ENCODE measurements around the gene PLEK.
"Not testable (repeated sequence)": the region's sequence is repeated elsewhere in the genome, so short reads cannot be mapped to it uniquely, and the experiment has no call there.

The PLEK gene

DNA sequence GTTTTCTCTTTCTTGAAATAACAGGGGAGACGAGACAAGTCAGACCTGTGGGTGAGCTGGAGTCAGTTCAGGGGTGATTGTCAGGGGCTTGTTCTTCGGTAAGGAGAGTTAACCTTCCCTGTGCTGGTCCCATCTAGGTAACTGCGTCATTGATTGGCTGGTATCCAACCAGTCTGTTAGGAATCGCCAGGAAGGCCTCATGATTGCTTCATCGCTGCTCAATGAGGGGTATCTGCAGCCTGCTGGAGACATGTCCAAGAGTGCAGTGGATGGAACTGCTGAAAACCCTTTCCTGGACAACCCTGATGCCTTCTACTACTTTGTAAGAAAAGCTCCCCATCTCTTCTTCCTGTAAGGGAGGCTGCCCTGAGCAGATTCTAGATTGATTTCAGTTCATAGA is 21.3 kb downstream of the PLEK start:
- DNase-seq, result no peak

- peak; percentile 16 for DNase-seq
Measured at GRCh38 chr2:68387408-68388350, 22.6 kb downstream of the PLEK start.

DNA sequence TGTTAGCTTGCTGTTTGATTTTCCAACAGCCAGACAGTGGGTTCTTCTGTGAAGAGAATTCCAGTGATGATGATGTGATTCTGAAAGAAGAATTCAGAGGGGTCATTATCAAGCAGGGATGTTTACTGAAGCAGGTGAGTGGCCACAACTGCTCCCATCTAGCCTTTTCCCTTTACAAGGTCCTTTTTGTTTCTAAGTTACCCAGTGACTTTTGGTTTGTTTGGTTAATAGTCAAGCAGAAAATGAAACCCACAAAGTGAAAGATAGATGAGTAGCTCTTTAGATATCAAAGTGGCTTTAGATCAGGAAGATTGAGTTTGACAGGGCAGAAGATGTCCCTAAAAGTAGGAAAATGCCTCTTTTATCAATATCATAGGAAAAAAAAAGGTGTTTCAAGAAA is 23.3 kb downstream of the PLEK start:
- DNase-seq, result no peak

GRCh38 chr2:68388772-68389171 is 23.7 kb downstream of the PLEK start:
- no peak for DNase-seq

GRCh38 chr2:68390114-68390513 is 25.0 kb downstream of the PLEK start:
- DNase-seq, result no peak

DNA sequence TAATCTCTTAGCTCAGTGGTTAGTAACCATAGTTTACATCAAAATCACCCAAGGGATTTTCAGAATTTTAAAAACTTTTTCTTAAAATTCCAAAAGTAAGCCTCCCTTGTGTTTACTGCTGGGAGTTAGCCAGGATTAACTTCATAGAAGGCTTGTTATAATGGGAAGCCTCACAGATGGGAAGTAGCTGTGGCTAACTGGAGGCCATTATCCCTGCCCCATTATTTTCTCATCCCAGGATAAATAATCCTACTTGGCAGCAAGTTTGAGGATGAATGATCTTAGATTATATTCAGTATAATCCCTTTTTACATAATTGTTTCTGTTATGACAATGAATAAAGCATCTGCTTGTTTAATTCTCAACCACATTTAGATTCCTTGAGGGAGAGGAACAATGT is 25.5 kb downstream of the PLEK start:
- DNase-seq, result no peak

DNA sequence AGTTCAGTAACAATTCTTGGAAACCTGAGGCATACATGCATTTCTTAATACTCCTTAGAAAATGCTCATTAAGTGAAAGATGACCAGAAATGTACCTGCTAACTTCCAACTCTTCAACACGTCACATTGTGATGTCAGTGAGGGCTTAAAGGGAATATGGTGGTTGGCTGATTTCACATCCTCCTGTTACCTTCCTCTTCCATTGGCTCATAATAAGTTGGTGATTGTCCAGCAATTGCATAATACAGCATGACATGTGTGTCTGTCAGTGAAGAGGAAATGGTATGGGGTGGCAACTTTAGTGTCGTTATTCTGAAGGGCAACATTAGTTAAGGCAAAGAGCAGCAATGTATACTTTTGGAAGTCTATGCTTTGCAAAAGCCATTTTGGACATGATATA is 26.0 kb downstream of the PLEK start:
- DNase-seq, result no peak

GRCh38 chr2:68391869-68392268 is 26.8 kb downstream of the PLEK start:
- no peak for DNase-seq

DNA sequence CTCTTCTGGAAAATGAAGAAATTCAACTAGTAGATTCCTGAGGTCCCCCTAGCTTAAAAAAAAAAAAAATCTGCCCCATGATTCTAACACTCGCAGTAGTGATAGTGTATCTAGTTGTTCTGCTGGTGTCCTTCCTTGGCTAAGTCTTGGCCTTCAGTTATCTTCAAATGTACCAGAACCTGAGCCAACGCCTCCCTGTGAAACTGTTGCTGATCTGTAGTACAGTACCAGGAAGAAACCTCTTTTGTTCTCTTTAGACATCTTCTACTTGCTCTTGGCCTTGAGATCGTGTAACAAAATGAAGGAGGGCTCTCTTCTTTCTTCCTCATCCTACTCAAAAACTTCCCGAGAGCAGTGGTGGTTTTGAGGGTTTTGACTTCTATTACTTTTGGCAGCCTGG is 31.0 kb downstream of the PLEK start:
- DNase-seq, result no peak

DNA sequence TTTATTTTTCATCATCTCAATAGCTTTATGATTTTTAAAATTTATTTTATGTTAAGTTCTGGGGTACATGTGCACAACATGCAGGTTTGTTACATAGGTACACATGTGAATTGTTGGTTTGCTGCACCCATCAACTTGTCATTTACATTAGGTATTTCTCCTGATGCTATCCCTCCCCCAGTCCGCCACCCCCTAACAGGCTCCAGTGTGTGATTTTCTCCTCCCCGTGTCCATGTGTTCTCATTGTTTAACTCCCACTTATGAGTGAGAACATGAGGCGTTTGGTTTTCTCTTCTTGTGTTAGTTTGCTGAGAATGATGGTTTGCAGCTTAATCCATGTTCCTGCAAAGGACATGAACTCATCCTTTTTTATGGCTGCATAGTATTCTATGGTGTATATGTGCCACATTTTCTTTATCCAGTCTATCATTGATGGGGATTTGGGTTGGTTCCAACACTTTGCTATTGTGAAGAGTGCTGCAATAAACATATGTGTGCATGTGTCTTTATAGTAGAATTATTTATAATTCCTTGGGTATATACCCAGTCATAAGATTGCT is 32.7 kb downstream of the PLEK start:
- not testable (repeated sequence) for DNase-seq

- no peak for DNase-seq
Measured at GRCh38 chr2:68403199-68403644, 38.1 kb downstream of the PLEK start.

DNA sequence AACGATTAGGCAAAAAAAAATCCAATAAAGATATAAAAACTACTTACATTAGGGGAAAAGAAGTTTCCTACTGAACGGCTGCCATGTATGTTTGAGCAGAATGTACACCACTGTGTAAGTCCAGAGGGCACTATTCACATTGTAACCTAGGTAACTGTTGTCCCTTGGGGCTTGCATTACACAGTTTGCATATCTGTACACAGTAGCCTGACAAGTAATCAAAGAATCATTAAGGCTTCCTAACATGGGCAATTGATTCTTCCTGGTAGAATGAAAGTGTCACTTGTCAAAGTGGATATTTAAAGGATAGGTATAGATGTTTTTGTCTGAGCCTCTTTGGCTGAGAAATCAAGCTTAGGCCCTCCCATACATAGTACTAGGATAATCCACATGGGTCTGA is 39.1 kb downstream of the PLEK start:
- DNase-seq, result no peak

DNA sequence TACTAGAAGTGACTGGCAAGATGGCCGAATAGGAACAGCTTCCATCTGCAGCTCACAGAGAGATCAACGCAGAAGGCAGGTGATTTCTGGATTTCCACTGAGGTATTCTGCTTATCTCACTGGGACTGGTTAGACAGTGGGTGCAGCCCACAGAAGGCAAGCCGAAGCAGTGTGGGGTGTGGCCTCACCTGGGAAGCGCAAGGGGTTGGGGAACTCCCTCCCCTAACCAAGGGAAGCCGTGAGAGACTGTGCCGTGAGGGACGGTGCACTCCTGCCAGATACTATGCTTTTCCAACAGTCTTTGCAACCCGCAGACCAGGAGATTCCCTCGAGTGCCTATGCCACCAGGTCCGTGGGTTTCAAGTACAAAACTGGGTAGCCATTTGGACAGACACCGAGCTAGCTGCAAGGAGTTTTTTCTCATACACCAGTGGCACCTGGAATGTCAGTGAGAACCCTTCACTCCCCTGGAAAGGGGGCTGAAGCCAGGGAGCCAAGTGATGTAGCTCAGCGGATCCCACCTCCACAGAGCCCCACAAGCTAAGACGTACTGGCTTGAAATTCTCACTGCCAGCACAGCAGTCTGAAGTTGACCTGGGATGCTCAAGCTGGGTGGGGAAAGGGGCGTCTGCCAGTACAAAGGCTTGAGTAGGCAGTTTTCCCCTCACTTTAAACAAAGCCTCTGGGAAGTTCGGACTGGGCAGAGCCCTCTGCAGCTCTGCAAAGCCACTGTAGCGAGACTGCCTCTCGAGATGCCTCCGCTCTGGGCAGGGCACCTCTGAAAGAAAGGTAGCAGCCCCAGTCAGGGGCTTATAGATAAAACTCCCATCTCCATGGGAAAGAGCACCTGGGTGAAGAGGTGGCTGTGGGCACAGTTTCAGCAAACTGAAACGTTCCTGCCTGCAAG is 40.1 kb downstream of the PLEK start:
- DNase-seq, result no peak

GRCh38 chr2:68411397-68412126 is 46.5 kb downstream of the PLEK start:
- no peak for DNase-seq

- DNase-seq, result no peak
Measured at GRCh38 chr2:68412127-68412819, 47.2 kb downstream of the PLEK start.

GRCh38 chr2:68413466-68413865 is 48.4 kb downstream of the PLEK start:
- no peak for DNase-seq

- no peak for DNase-seq
Measured at GRCh38 chr2:68414452-68414851, 49.4 kb downstream of the PLEK start.

DNA sequence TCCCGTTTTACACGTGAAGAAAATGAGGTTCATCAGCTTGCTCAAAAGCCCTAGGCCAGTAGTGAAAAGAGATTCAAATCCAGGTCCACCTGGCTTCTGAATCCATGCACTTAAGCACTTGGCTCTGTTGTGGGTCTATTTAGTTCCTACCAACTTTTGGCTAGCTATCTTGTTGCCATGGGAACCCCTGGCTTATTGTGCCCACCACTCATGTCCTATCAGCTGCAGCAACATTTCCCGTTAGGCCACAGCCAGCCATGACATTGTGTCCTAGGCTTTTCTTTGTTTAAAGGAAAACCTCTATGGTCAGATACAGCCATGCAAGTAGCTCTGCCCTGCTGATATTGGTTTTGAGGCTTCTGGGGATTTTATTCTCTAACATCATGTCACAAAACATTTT is 49.8 kb downstream of the PLEK start:
- DNase-seq, result no peak

GRCh38 chr2:68415521-68415920 is 50.4 kb downstream of the PLEK start:
- DNase-seq, result no peak

DNA sequence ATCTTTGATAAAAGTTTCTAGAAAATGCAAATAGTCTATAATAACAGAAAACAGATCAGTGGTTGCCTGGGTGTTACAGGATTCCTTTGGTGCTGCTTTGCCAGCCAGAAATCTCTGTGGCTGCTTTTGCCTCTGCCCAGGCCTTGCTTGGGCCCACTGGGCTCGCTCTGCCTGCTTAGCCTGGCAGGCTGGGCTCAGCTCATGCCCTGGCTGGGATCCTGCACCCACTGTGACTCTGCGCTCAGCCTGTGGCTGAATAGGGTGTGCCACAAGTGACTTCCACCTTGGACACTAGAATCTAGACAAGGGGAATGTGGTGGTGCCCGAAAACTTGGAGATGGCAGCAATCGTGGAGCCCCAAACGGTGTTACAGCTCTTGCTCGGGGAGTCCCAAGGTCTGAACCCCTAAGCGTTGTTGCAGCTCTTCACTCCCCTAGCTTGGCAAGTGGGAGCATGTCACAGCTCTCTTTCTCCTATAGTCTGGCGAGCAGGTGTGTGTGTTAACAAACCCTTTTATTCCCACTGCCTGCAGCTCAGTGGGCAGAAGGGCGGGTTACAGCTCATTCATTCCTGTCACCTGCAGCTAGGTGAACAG is 51.1 kb downstream of the PLEK start:
- DNase-seq, result no peak

- no peak for DNase-seq
Measured at GRCh38 chr2:68417926-68418325, 52.8 kb downstream of the PLEK start.

- DNase-seq, result no peak
Measured at GRCh38 chr2:68418419-68418818, 53.3 kb downstream of the PLEK start.

Measured in central memory CD4-positive, alpha-beta T cell (primary cell).